ENCODE measurements around the gene PIH1D2. TPM values are rescaled to one million over a fixed set of nuclear protein-coding genes. Genes with fewer than 3 reads are reported as not detected.

Gene PIH1D2
- total and polyA plus RNA-seq, 10 of the 15 experiments (the other 5 are each of a cell fraction or from before 2014, with no cell fraction given): 0.51 to 3.0 (median 1.5) TPM

DNA sequence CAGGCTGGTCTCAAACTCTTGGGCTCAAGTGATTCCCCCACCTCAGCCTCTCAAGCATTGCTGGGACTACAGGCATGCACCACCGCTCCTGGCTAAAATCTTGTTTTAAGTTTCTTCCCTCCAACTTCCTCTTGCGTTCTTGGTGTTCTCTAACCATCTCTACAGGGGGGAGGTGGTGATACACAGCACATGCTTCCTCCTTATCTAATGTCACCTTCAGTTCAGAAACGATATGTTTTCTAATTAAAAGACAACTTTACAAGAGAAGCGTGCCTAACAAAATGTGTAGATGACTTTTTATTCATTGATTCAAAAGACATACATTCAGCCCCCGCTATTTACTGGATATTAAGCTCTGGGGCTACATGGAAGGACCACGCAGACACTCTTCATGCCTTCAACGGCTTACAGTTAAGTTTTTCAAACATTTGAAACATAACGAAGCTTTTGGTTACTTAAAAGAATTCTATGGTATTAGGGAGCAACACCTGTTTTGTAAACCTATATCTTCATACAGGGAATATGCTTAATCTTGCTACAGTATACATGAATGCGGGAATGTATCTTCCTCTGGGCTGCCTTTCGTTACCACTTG, 49.5 kb downstream of the PIH1D2 start:
- Histone ChIP-seq H3K4me3 (peak overlapping the region; percentile 74), H4K20me1 (ENCODE audit: control insufficient read depth, insufficient read depth) (no peaks in the 10 kb centered on the region), H3K9me3 (replicated peaks; ENCODE audit: control insufficient read depth, insufficient read depth, low read length) (no peaks in the 10 kb centered on the region), H3K4me2 (ENCODE audit: control insufficient read depth, insufficient read depth) (peak overlapping the region; percentile 79), H3K27me3 (replicated peaks in 1 of 2; ENCODE audit: control insufficient read depth in 2 of 2, insufficient read depth in 2 of 2, low read length in 1 of 2) (no peaks in the 10 kb centered on the region), H3K27ac (ENCODE audit: control insufficient read depth, insufficient read depth) (peak overlapping the region; percentile 89), H3K79me2 (ENCODE audit: control insufficient read depth, insufficient read depth, low read length) (peaks cover 15% of the 10 kb centered on the region), H3K9ac (ENCODE audit: control insufficient read depth, insufficient read depth, low read length) (peak overlapping the region; percentile 84), H3K36me3 (ENCODE audit: control insufficient read depth in 2 of 2, insufficient read depth in 2 of 2, low read length in 1 of 2) (no peaks in the 10 kb centered on the region; a peak in 2 of 4 replicates), H3K4me1 (ENCODE audit: control insufficient read depth, insufficient read depth, low read length) (peaks cover 9% of the 10 kb centered on the region), H2AFZ (ENCODE audit: control insufficient read depth, low read depth, low read length) (peak overlapping the region; percentile 90)
- ChIA-PET SMC1A (ENCODE audit: uncharacterized antibody, unreplicated experiment) (interaction anchor here (0.6 to 1.0 kb wide), 4 partner anchors 8 to 40 kb away, joined by 3 to 4 read pairs (median 4); no protein-coding TSS in a partner anchor), POLR2A (no interaction called here), CTCF (interaction anchor here (0.9 kb wide), 1 partner anchor 98 kb away, joined by 4 read pairs; no protein-coding TSS in a partner anchor), RAD21 (ENCODE audit: unreplicated experiment) (interaction anchor here (1.5 kb wide), 1 partner anchor 93 kb away, joined by 5 read pairs; no protein-coding TSS in a partner anchor)
- in situ Hi-C loops (cut with MboI): no loop called here
- ATAC-seq (peak; percentile 70), DNase-seq (ENCODE audit: low read depth, low spot score) (no peak), FAIRE-seq (peak; percentile 7)
- intact Hi-C loops (cut with micrococcal nuclease; ENCODE audit: unreplicated experiment): loop anchor here (1.0 to 2.0 kb wide), 2 partner anchors 51 to 62 kb away; partner anchors contain the start of genes NKAPD1, PIH1D2, SDHD and TIMM8B
- under 1% methylated on average over 10 of the region's 10 CpGs for WGBS (ENCODE audit: insufficient coverage, insufficient replicate concordance, low lambda C conversion rate, missing lambda C conversion rate)
- TSS peak; percentile 95 for BruUV-seq (replicated peaks)
- TF ChIP-seq ATF2 (IDR thresholded peaks at IDR 0.05; ENCODE audit: low read length): 0 out of 2 replicates have a peak, but pooled peaks have one; percentile 16
- TF ChIP-seq ZNF207 (IDR thresholded peaks at IDR 0.05; ENCODE audit: borderline replicate concordance): no peak
- TF ChIP-seq PML (IDR thresholded peaks at IDR 0.05; ENCODE audit: low read length): peak; percentile 38; the same call in 1 of the 2 replicates
- no peak for TF ChIP-seq KAT2A (conservative IDR thresholded peaks at IDR 0.05; ENCODE audit: control insufficient read depth, low read depth, low read length)
- TF ChIP-seq BHLHE40 (IDR thresholded peaks at IDR 0.05; ENCODE audit: borderline replicate concordance in 1 of 2, low read depth in 2 of 2, low read length in 1 of 2): peak in 1 of 2 experiments; percentile 31; a peak in 1 of 4 replicates
- 0 out of 2 replicates have a peak, but pooled peaks have one; percentile 29 for TF ChIP-seq JUNB (IDR thresholded peaks at IDR 0.05)
- TF ChIP-seq EED (IDR thresholded peaks at IDR 0.05; ENCODE audit: low read depth): 0 out of 2 replicates have a peak, but pooled peaks have one; percentile 29
- TF ChIP-seq, protein P1, sequence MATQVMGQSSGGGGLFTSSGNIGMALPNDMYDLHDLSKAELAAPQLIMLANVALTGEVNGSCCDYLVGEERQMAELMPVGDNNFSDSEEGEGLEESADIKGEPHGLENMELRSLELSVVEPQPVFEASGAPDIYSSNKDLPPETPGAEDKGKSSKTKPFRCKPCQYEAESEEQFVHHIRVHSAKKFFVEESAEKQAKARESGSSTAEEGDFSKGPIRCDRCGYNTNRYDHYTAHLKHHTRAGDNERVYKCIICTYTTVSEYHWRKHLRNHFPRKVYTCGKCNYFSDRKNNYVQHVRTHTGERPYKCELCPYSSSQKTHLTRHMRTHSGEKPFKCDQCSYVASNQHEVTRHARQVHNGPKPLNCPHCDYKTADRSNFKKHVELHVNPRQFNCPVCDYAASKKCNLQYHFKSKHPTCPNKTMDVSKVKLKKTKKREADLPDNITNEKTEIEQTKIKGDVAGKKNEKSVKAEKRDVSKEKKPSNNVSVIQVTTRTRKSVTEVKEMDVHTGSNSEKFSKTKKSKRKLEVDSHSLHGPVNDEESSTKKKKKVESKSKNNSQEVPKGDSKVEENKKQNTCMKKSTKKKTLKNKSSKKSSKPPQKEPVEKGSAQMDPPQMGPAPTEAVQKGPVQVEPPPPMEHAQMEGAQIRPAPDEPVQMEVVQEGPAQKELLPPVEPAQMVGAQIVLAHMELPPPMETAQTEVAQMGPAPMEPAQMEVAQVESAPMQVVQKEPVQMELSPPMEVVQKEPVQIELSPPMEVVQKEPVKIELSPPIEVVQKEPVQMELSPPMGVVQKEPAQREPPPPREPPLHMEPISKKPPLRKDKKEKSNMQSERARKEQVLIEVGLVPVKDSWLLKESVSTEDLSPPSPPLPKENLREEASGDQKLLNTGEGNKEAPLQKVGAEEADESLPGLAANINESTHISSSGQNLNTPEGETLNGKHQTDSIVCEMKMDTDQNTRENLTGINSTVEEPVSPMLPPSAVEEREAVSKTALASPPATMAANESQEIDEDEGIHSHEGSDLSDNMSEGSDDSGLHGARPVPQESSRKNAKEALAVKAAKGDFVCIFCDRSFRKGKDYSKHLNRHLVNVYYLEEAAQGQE (IDR thresholded peaks at IDR 0.05; ENCODE audit: low read depth, low read length): no peak
- TF ChIP-seq CHD1 (IDR thresholded peaks at IDR 0.05; ENCODE audit: low read depth, low read length): 0 out of 2 replicates have a peak, but pooled peaks have one; percentile 50
- TF ChIP-seq, protein P2, sequence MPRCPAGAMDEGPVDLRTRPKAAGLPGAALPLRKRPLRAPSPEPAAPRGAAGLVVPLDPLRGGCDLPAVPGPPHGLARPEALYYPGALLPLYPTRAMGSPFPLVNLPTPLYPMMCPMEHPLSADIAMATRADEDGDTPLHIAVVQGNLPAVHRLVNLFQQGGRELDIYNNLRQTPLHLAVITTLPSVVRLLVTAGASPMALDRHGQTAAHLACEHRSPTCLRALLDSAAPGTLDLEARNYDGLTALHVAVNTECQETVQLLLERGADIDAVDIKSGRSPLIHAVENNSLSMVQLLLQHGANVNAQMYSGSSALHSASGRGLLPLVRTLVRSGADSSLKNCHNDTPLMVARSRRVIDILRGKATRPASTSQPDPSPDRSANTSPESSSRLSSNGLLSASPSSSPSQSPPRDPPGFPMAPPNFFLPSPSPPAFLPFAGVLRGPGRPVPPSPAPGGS (IDR thresholded peaks at IDR 0.05; ENCODE audit: borderline replicate concordance, insufficient read depth, low read depth, low read length, poor library complexity, severe bottlenecking): no peak
- TF ChIP-seq CEBPB (IDR thresholded peaks at IDR 0.05; ENCODE audit: borderline replicate concordance in 1 of 2, low read depth in 2 of 2, low read length in 2 of 2): 0 out of 4 replicates have a peak, but pooled peaks of 1 of the 2 experiments have one; percentile 27
- TF ChIP-seq, protein P3, sequence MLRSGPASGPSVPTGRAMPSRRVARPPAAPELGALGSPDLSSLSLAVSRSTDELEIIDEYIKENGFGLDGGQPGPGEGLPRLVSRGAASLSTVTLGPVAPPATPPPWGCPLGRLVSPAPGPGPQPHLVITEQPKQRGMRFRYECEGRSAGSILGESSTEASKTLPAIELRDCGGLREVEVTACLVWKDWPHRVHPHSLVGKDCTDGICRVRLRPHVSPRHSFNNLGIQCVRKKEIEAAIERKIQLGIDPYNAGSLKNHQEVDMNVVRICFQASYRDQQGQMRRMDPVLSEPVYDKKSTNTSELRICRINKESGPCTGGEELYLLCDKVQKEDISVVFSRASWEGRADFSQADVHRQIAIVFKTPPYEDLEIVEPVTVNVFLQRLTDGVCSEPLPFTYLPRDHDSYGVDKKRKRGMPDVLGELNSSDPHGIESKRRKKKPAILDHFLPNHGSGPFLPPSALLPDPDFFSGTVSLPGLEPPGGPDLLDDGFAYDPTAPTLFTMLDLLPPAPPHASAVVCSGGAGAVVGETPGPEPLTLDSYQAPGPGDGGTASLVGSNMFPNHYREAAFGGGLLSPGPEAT (IDR thresholded peaks at IDR 0.05; ENCODE audit: low read depth): 0 out of 2 replicates have a peak, but pooled peaks have one; percentile 14
- TF ChIP-seq ZSCAN29 (IDR thresholded peaks at IDR 0.05): no peak
- TF ChIP-seq SIX5 (IDR thresholded peaks at IDR 0.05; ENCODE audit: low read depth, low read length, severe bottlenecking): no peak

Data from GM12878 (cell line).